Subcutaneous abdominal adipose tissue (tissue), 5 donors: Measurements from ENCODE around the gene HSD17B4.
"Not testable (repeated sequence)": the region's sequence is repeated elsewhere in the genome, so short reads cannot be mapped to it uniquely, and the experiment has no call there.

Experiments used
- H3K27ac ChIP-seq: one replicate; pipeline ENCODE4 v1.7.0; 2013; ENCODE audit warnings: low read depth, mild to moderate bottlenecking, inconsistent platforms, low read length, moderate library complexity
- H3K27me3 ChIP-seq, 5 donors: one replicate each; pipeline ENCODE4 v1.7.0; 2013; ENCODE audit warnings: low read length in 5 of 5, inconsistent platforms in 1 of 5; ENCODE audit not compliant: control insufficient read depth in 5 of 5, insufficient read depth in 4 of 5
- H3K36me3 ChIP-seq, 5 donors: one replicate each; pipeline ENCODE4 v1.7.0; 2013; ENCODE audit warnings: low read length in 5 of 5; ENCODE audit not compliant: control insufficient read depth in 5 of 5, insufficient read depth in 5 of 5
- H3K4me1 ChIP-seq, 5 donors: one replicate each; pipeline ENCODE4 v1.7.0; 2013; ENCODE audit warnings: low read length in 5 of 5, mild to moderate bottlenecking in 3 of 5, moderate library complexity in 1 of 5; ENCODE audit not compliant: control insufficient read depth in 5 of 5, insufficient read depth in 5 of 5
- H3K4me3 ChIP-seq, 5 donors: one replicate each; pipeline ENCODE4 v1.7.0; 2013; ENCODE audit warnings: low read length in 5 of 5, low read depth in 1 of 5
- H3K9ac ChIP-seq, 5 donors: one replicate each; pipeline ENCODE4 v1.7.0; 2013; ENCODE audit warnings: low read length in 5 of 5, mild to moderate bottlenecking in 4 of 5, moderate library complexity in 3 of 5
- H3K9me3 ChIP-seq, 5 donors: one replicate each; pipeline ENCODE4 v1.7.0; 2013; ENCODE audit warnings: low read length in 5 of 5; ENCODE audit not compliant: control insufficient read depth in 5 of 5
- donor health status: healthy.
- donor health status: healthy.
- donor health status: healthy.
- donor health status: healthy.
- donor health status: healthy.

HSD17B4 gene

GRCh38 chr5:119412279-119413227, 39.7 kb upstream of the HSD17B4 start:
- Histone ChIP-seq H3K27ac (peak overlapping the region; percentile 85), H3K9me3 (no peaks in the 10 kb centered on the region), H3K9ac (peak overlapping the region in 2 of 5 donors; percentile 83 to 94), H3K4me1 (peaks cover 0 to 20% (median 7%) of the 10 kb centered on the region in 5 donors), H3K4me3 (peak overlapping the region; percentile 64 to 83 (median 73)), H3K36me3 (no peaks in the 10 kb centered on the region), H3K27me3 (no peaks in the 10 kb centered on the region)

- not testable (repeated sequence) for H3K27me3 ChIP-seq, H3K36me3 ChIP-seq, H3K27ac ChIP-seq, H3K4me3 ChIP-seq, H3K9ac ChIP-seq, H3K9me3 ChIP-seq
- H3K4me1 ChIP-seq: peaks cover 0 to 20% (median 12%) of the 10 kb centered on the region in 5 donors
Observed at GRCh38 chr5:119414124-119414734, 38.1 kb upstream of the HSD17B4 start.

GRCh38 chr5:119417891-119418605, 34.2 kb upstream of the HSD17B4 start:
- Histone ChIP-seq H3K27me3 (no peaks in the 10 kb centered on the region), H3K4me1 (peaks cover 0 to 23% (median 15%) of the 10 kb centered on the region in 5 donors), H3K27ac (no peak overlapping the region), H3K9ac (no peak overlapping the region), H3K36me3 (no peaks in the 10 kb centered on the region), H3K9me3 (no peaks in the 10 kb centered on the region), H3K4me3 (no peak overlapping the region)

GRCh38 chr5:119418606-119419100, 33.6 kb upstream of the HSD17B4 start:
- H3K36me3 ChIP-seq: no peaks in the 10 kb centered on the region
- H3K4me3 ChIP-seq: no peak overlapping the region
- peaks cover 0 to 28% (median 21%) of the 10 kb centered on the region in 5 donors for H3K4me1 ChIP-seq
- H3K9me3 ChIP-seq: no peaks in the 10 kb centered on the region
- H3K27ac ChIP-seq: no peak overlapping the region
- no peak overlapping the region for H3K9ac ChIP-seq
- H3K27me3 ChIP-seq: no peaks in the 10 kb centered on the region

- no peak overlapping the region for H3K27ac ChIP-seq
- H3K9me3 ChIP-seq: no peaks in the 10 kb centered on the region
- no peaks in the 10 kb centered on the region for H3K36me3 ChIP-seq
- no peak overlapping the region for H3K9ac ChIP-seq
- no peaks in the 10 kb centered on the region for H3K27me3 ChIP-seq
- peaks cover 0 to 30% (median 23%) of the 10 kb centered on the region in 5 donors for H3K4me1 ChIP-seq
- no peak overlapping the region for H3K4me3 ChIP-seq
Observed at GRCh38 chr5:119420169-119420568, 32.1 kb upstream of the HSD17B4 start.

GRCh38 chr5:119426057-119426456, 26.2 kb upstream of the HSD17B4 start:
- no peak overlapping the region for H3K9ac ChIP-seq
- H3K36me3 ChIP-seq: no peaks in the 10 kb centered on the region
- H3K27ac ChIP-seq: no peak overlapping the region
- H3K9me3 ChIP-seq: no peaks in the 10 kb centered on the region
- H3K4me1 ChIP-seq: peaks cover 0 to 22% (median 13%) of the 10 kb centered on the region in 5 donors
- no peaks in the 10 kb centered on the region for H3K27me3 ChIP-seq
- H3K4me3 ChIP-seq: no peak overlapping the region

GRCh38 chr5:119427060-119427459, 25.2 kb upstream of the HSD17B4 start:
- Histone ChIP-seq H3K4me3 (no peak overlapping the region), H3K27ac (no peak overlapping the region), H3K9ac (no peak overlapping the region), H3K27me3 (no peaks in the 10 kb centered on the region), H3K36me3 (no peaks in the 10 kb centered on the region), H3K4me1 (peaks cover 0 to 22% (median 13%) of the 10 kb centered on the region in 5 donors), H3K9me3 (no peaks in the 10 kb centered on the region)

- not testable (repeated sequence) for H3K9me3 ChIP-seq, H3K4me3 ChIP-seq, H3K9ac ChIP-seq, H3K27ac ChIP-seq, H3K27me3 ChIP-seq, H3K36me3 ChIP-seq
- peaks cover 0 to 18% (median 9%) of the 10 kb centered on the region in 5 donors for H3K4me1 ChIP-seq
Observed at GRCh38 chr5:119427596-119427995, 24.7 kb upstream of the HSD17B4 start.

- not testable (repeated sequence) for H3K36me3 ChIP-seq, H3K9me3 ChIP-seq, H3K9ac ChIP-seq, H3K27me3 ChIP-seq, H3K27ac ChIP-seq, H3K4me3 ChIP-seq
- peaks cover 0 to 12% (median 4%) of the 10 kb centered on the region in 5 donors for H3K4me1 ChIP-seq
Observed at GRCh38 chr5:119428166-119428565, 24.1 kb upstream of the HSD17B4 start.
